ENCODE data around the gene CHCHD6.

DNA sequence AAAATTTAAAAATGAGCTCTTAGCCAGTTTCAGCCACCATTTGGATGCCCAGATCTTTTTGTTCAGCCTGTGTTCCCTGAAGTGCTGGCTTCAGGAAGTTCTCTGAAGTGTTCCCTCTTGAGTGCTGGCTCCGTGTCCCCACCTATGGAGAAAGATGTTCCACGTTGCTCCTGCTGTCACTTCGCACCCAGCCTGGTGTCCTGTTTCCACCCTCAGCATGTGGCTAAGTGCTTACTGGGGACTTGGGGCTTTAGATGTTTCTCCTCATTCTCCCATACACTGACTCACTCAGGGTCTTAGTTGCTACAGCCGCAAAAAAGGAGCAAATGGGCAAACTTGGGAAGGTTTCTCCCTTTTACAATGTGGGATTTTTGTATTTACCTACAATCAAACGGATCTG lies 16.6 kb downstream of the CHCHD6 start:
- TF ChIP-seq, protein P1, sequence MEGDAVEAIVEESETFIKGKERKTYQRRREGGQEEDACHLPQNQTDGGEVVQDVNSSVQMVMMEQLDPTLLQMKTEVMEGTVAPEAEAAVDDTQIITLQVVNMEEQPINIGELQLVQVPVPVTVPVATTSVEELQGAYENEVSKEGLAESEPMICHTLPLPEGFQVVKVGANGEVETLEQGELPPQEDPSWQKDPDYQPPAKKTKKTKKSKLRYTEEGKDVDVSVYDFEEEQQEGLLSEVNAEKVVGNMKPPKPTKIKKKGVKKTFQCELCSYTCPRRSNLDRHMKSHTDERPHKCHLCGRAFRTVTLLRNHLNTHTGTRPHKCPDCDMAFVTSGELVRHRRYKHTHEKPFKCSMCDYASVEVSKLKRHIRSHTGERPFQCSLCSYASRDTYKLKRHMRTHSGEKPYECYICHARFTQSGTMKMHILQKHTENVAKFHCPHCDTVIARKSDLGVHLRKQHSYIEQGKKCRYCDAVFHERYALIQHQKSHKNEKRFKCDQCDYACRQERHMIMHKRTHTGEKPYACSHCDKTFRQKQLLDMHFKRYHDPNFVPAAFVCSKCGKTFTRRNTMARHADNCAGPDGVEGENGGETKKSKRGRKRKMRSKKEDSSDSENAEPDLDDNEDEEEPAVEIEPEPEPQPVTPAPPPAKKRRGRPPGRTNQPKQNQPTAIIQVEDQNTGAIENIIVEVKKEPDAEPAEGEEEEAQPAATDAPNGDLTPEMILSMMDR (IDR thresholded peaks at IDR 0.05) = no peak
- no peak for TF ChIP-seq POLR2A (IDR thresholded peaks at IDR 0.05)
- TF ChIP-seq EP300 (IDR thresholded peaks at IDR 0.05) = no peak
